A549 (cell line): ENCODE results near the gene CITED4. TPM values are rescaled to one million over a fixed set of nuclear protein-coding genes. Genes with fewer than 3 reads are reported as not detected.

Experiments
- ATAC-seq, 2 experiments: fragments of 200-7000 bp in 1 of 2; fragments of >200 bp in 1 of 2; cut with Nextera tagmentation in 1 of 2; cut with Tn5 transposase in 1 of 2; 3 replicates each; pipeline versions ENCODE4 v1.8.0 to v1.9.1; 2018 to 2020; ENCODE audit warnings: mild to moderate bottlenecking in 1 of 2, moderate library complexity in 1 of 2
- CTCF ChIA-PET: fragments of 300-600 bp; sonication (Branson Sonifier 250); formaldehyde crosslinking; extraction: SDS; loops from one replicate; lab custom pipeline; 2021; ENCODE audit warnings: antibody characterized with exemption, inconsistent platforms; lab: Yijun Ruan, JAX
- POLR2A ChIA-PET: fragments of 350-600 bp; formaldehyde crosslinking; extraction: SDS; loops from one replicate; lab custom pipeline; 2021; ENCODE audit warnings: antibody characterized with exemption, inconsistent platforms; lab: Yijun Ruan, JAX
- DNase-seq, 2 experiments: peaks; one replicate each; pipeline versions ENCODE4 v3.0.0 to v3.0.0-alpha.2; 2011 to 2016; ENCODE audit warnings: low read depth in 1 of 2, low spot score in 1 of 2
- FAIRE-seq: peaks from 2 replicates; lab custom pipeline; 2011; peaks lifted over from hg19 to GRCh38; lab: Jason Lieb, UNC
- H3K27ac ChIP-seq, 2 experiments: fragments of >200 bp; sonication (Bioruptor Twin); formaldehyde crosslinking; 3 replicates each; pipeline ENCODE4 v1.5.1; 2016 to 2017
- H3K4me1 ChIP-seq: fragments of >200 bp; sonication (Bioruptor Twin); formaldehyde crosslinking; 3 replicates; pipeline ENCODE4 v1.6.1; 2016
- H3K4me2 ChIP-seq: fragments of >200 bp; sonication (Bioruptor Twin); formaldehyde crosslinking; 3 replicates; pipeline ENCODE4 v1.6.1; 2016
- H3K4me3 ChIP-seq: fragments of >200 bp; sonication (Bioruptor Twin); formaldehyde crosslinking; 3 replicates; pipeline ENCODE4 v1.5.1; 2016
- H3K9me3 ChIP-seq: fragments of >200 bp; sonication (Bioruptor Twin); formaldehyde crosslinking; 3 replicates; pipeline ENCODE4 v1.6.1; 2016
- BHLHE40 ChIP-seq: IDR thresholded peaks from 2 replicates; pipeline ENCODE4 v1.6.1; 2012; ENCODE audit warnings: low read depth, low read length, inconsistent platforms
- CBX2 ChIP-seq: fragments of 200-600 bp; sonication (generic); IDR thresholded peaks from 2 replicates; pipeline ENCODE4 v1.6.1; 2016; ENCODE audit warnings: low read depth, mild to moderate bottlenecking, borderline replicate concordance
- CBX8 ChIP-seq: fragments of 200-600 bp; sonication (generic); IDR thresholded peaks from 2 replicates; pipeline ENCODE4 v1.6.1; 2016
- CEBPB ChIP-seq, 2 experiments: fragments of >200 bp in 1 of 2; sonication (Bioruptor Twin) in 1 of 2; formaldehyde crosslinking in 1 of 2; IDR thresholded peaks; 2 replicates each; pipeline ENCODE4 v1.6.1; 2012 to 2016
- CHD2 ChIP-seq: fragments of 150-350 bp; IDR thresholded peaks from 2 replicates; pipeline ENCODE4 v1.6.1; 2014; ENCODE audit warnings: low read length; ENCODE audit not compliant: partially characterized antibody
- CHD4 ChIP-seq: fragments of 200-600 bp; sonication (generic); IDR thresholded peaks from 2 replicates; pipeline ENCODE4 v1.6.1; 2016; ENCODE audit warnings: antibody characterized with exemption, mild to moderate bottlenecking, borderline replicate concordance
- CTCF ChIP-seq: fragments of >200 bp; sonication (Bioruptor Twin); formaldehyde crosslinking; IDR thresholded peaks from 3 replicates; pipeline ENCODE4 v1.5.1; 2016
- E2F6 ChIP-seq: IDR thresholded peaks from 2 replicates; pipeline ENCODE4 v1.6.1; 2012; ENCODE audit warnings: low read depth, borderline replicate concordance
- EHF ChIP-seq: fragments of 250-450 bp; sonication (Bioruptor Pico); IDR thresholded peaks from 2 replicates; pipeline ENCODE4 v1.5.0; 2020; ENCODE audit warnings: mild to moderate bottlenecking
- ELK1 ChIP-seq: fragments of 150-350 bp; IDR thresholded peaks from 2 replicates; pipeline ENCODE4 v1.6.1; 2014; ENCODE audit warnings: low read depth, mild to moderate bottlenecking, low read length
- EP300 ChIP-seq, 2 experiments: fragments of >200 bp; sonication (Bioruptor Twin); formaldehyde crosslinking; IDR thresholded peaks; 2 replicates in 1 of 2; 3 replicates in 1 of 2; pipeline ENCODE4 v1.6.1; 2016 to 2017
- FOSL2 ChIP-seq, 2 experiments: fragments of 450-650 bp in 1 of 2; fragments of >200 bp in 1 of 2; sonication (Bioruptor Twin) in 1 of 2; formaldehyde crosslinking; IDR thresholded peaks; 2 replicates each; pipeline versions ENCODE4 v1.5.0 to v1.6.1; 2016 to 2020; ENCODE audit warnings: mild to moderate bottlenecking in 1 of 2, moderate library complexity in 1 of 2
- HEYL ChIP-seq: fragments of 250-450 bp; sonication (Bioruptor Pico); IDR thresholded peaks from 2 replicates; pipeline ENCODE4 v1.8.0; 2021; ENCODE audit warnings: mild to moderate bottlenecking, moderate library complexity
- HOXB5 ChIP-seq: fragments of 250-450 bp; sonication (Bioruptor Pico); IDR thresholded peaks from 2 replicates; pipeline ENCODE4 v1.5.0; 2020; ENCODE audit warnings: mild to moderate bottlenecking, moderate library complexity
- JUN ChIP-seq, 2 experiments: fragments of >200 bp; sonication (Bioruptor Twin); formaldehyde crosslinking; IDR thresholded peaks; 2 replicates in 1 of 2; 3 replicates in 1 of 2; pipeline ENCODE4 v1.6.1; 2016 to 2017
- KDM1A ChIP-seq: fragments of 200-600 bp; sonication (generic); IDR thresholded peaks from 2 replicates; pipeline ENCODE4 v1.6.1; 2016; ENCODE audit warnings: low read depth, mild to moderate bottlenecking
- MAFK ChIP-seq: fragments of 450-650 bp; IDR thresholded peaks from 2 replicates; pipeline ENCODE4 v1.6.1; 2014; ENCODE audit not compliant: partially characterized antibody
- MAX ChIP-seq: IDR thresholded peaks from 2 replicates; pipeline ENCODE4 v1.6.1; 2012
- PHF8 ChIP-seq: fragments of 200-600 bp; sonication (generic); IDR thresholded peaks from 2 replicates; pipeline ENCODE4 v1.6.1; 2016; ENCODE audit warnings: low read depth, mild to moderate bottlenecking, antibody characterized with exemption, moderate library complexity, borderline replicate concordance
- POLR2AphosphoS2 ChIP-seq: conservative IDR thresholded peaks from 2 replicates; pipeline ENCODE4 v1.6.1; 2012; ENCODE audit warnings: low read length, improper control_type of control experiment, inconsistent platforms
- RARB ChIP-seq: fragments of 250-450 bp; sonication (Bioruptor Pico); IDR thresholded peaks from 2 replicates; pipeline ENCODE4 v1.8.0; 2021; ENCODE audit warnings: mild to moderate bottlenecking, moderate library complexity
- RNF2 ChIP-seq: fragments of 200-600 bp; sonication (generic); IDR thresholded peaks from 2 replicates; pipeline ENCODE4 v1.6.1; 2016; ENCODE audit warnings: low read depth, mild to moderate bottlenecking, antibody characterized with exemption, moderate library complexity, borderline replicate concordance
- TFCP2L1 ChIP-seq: fragments of 250-450 bp; sonication (Bioruptor Pico); IDR thresholded peaks from 2 replicates; pipeline ENCODE4 v1.5.0; 2021; ENCODE audit warnings: mild to moderate bottlenecking
- TP53 ChIP-seq: fragments of 250-450 bp; sonication (Bioruptor Pico); IDR thresholded peaks from 2 replicates; pipeline ENCODE4 v1.5.0; 2021; ENCODE audit warnings: mild to moderate bottlenecking, moderate library complexity
- USF2 ChIP-seq: fragments of 450-650 bp; IDR thresholded peaks from 2 replicates; pipeline ENCODE4 v1.6.1; 2014; ENCODE audit warnings: antibody characterized with exemption
- ZC3H11A ChIP-seq: fragments of 450-650 bp; IDR thresholded peaks from 2 replicates; pipeline ENCODE4 v1.6.1; 2014; ENCODE audit warnings: antibody characterized with exemption, mild to moderate bottlenecking
- ZSCAN20 ChIP-seq: fragments of 250-450 bp; sonication (Bioruptor Pico); IDR thresholded peaks from 2 replicates; pipeline ENCODE4 v1.8.0; 2022; ENCODE audit warnings: mild to moderate bottlenecking, moderate library complexity
- WGBS: methylation state at CpG from one replicate; pipeline ENCODE4 v1.1.6; 2017; ENCODE audit errors: missing lambda C conversion rate; 5-methylcytosine and 5-hydroxymethylcytosine counted together
- polyA plus RNA-seq, 4 experiments: library from polyadenylated mRNA; depleted of rRNA in 3 of 4; stranded (reverse); fragments of >200 nt; fragmentation: RNase III in 1 of 4; extraction: RNeasy Plus Mini Kit Qiagen cat#74134 plus additional on column Dnase treatment in 1 of 4; gene quantifications; 2 replicates in 3 of 4; 3 replicates in 1 of 4; pipeline ENCODE4 v1.2.3, GENCODE V29; 2011 to 2017
- TF ChIP-seq, protein P1 (sequence below): IDR thresholded peaks from 2 replicates; pipeline ENCODE4 v1.6.1; 2012

CITED4 gene
- polyA plus RNA-seq, 2 of the 4 experiments (the other 2 are of a cell fraction), result 7.1 to 32.2 TPM

DNA sequence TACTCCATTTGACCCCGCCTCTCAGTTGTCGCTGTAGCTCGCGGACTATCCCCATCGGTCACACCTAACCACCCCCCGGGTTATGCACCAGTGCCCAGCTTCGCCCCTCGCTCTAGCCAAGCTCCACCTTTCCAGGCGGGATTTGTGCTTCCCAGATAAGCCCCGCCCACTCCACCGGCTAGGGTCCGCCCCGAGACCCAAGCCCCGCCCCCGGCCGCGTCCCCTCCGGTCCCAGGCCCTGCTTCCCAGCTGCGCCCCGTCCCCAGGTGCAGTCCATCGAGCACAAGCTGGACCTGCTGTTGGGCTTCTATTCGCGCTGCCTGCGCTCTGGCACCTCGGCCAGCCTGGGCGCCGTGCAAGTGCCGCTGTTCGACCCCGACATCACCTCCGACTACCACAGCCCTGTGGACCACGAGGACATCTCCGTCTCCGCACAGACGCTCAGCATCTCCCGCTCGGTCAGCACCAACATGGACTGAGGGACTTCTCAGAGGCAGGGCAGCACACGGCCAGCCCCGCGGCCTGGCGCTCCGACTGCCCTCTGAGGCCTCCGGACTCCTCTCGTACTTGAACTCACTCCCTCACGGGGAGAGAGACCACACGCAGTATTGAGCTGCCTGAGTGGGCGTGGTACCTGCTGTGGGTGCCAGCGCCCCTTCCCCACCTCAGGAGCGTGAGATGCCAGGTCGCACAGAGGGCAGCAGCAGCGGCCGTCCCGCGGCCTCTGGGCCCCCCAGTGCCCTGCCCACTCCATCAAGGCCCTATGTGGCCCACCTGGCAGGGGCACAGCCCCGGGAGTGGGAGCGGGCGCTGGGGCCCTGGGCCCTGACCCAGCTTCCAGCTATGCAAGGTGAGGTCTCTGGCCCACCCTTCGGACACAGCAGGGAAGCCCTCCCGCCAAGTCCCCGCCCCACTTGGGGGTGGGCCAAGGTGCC lies 23.9 kb downstream of the CITED4 start:
- no peak for ATAC-seq
- no peak for DNase-seq
- H3K27ac ChIP-seq, result no peak overlapping the region
- no peak overlapping the region for H3K4me3 ChIP-seq
- no peaks in the 10 kb centered on the region for H3K4me1 ChIP-seq
- no peak for FAIRE-seq
- H3K9me3 ChIP-seq, result no peaks in the 10 kb centered on the region
- no peak for TF ChIP-seq CEBPB (IDR thresholded peaks at IDR 0.05)
- no peak for TF ChIP-seq TFCP2L1
- TF ChIP-seq HOXB5 (CRISPR knock-in tag), result no peak
- TF ChIP-seq ELK1, result no peak
- no peak for TF ChIP-seq BHLHE40
- no peak for TF ChIP-seq EP300 (IDR thresholded peaks at IDR 0.05)
- TF ChIP-seq CBX8, result no peak
- no peak for TF ChIP-seq ZSCAN20 (CRISPR knock-in tag)
- no peak for TF ChIP-seq EHF (CRISPR knock-in tag)
- no peak for TF ChIP-seq POLR2AphosphoS2
- TF ChIP-seq CHD4, result no peak
- no peak for TF ChIP-seq ZC3H11A
- no peak for TF ChIP-seq CBX2
- no peak for TF ChIP-seq KDM1A
- TF ChIP-seq TP53, result no peak
- TF ChIP-seq USF2, result no peak
- TF ChIP-seq, protein P1, sequence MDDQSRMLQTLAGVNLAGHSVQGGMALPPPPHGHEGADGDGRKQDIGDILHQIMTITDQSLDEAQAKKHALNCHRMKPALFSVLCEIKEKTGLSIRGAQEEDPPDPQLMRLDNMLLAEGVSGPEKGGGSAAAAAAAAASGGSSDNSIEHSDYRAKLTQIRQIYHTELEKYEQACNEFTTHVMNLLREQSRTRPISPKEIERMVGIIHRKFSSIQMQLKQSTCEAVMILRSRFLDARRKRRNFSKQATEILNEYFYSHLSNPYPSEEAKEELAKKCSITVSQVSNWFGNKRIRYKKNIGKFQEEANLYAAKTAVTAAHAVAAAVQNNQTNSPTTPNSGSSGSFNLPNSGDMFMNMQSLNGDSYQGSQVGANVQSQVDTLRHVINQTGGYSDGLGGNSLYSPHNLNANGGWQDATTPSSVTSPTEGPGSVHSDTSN, result no peak
- TF ChIP-seq, all 56 proteins: peak for 0
- CTCF ChIA-PET, result interaction anchor here (0.8 to 1.3 kb wide), 3 partner anchors 9 to 111 kb away, joined by 3 to 4 read pairs (median 3); no protein-coding TSS in a partner anchor
- H3K4me2 ChIP-seq, result no peak overlapping the region
- POLR2A ChIA-PET, result no interaction called here
- 96% methylated on average over 28 of the region's 60 CpGs for WGBS

DNA sequence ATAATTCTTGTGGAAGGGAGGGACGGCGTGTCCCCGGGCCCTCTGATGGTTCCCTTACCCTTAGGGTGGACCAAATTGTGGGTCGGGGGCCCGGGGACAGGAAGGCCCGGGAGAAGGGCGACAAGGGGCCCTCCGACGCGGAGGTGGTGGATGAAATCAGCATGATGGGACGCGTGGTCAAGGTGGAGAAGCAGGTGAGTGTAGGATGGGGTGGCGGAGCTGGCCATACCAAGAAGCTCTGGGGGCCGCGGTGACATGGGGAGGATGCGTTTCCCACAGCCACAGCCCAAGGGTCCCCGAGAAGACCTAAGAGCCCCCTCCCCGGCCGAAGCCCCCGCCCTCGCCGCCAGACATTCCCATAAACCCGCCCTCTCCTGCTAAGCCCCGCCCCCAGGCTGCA lies 24.6 kb downstream of the CITED4 start:
- CTCF ChIA-PET, result interaction anchor here (0.6 to 2.4 kb wide), 4 partner anchors 10 to 115 kb away, joined by 3 to 5 read pairs (median 4); no protein-coding TSS in a partner anchor
- POLR2A ChIA-PET, result no interaction called here
- FAIRE-seq, result no peak

GRCh38 chr1:40836283-40836682 lies 25.9 kb downstream of the CITED4 start:
- POLR2A ChIA-PET, result no interaction called here
- H3K27ac ChIP-seq, result no peak overlapping the region
- 59% methylated on average over 4 of the region's 4 CpGs for WGBS
- CTCF ChIA-PET, result interaction anchor here (1.6 to 2.4 kb wide), 2 partner anchors 113 to 116 kb away, joined by 3 to 5 read pairs; no protein-coding TSS in a partner anchor
- DNase-seq (no peak), ATAC-seq (no peak)
- TF ChIP-seq HEYL (CRISPR knock-in tag) (no peak), POLR2AphosphoS2 (no peak), MAX (no peak), BHLHE40 (no peak), CEBPB (IDR thresholded peaks at IDR 0.05) (no peak), E2F6 (no peak), CTCF (no peak), MAFK (no peak), CHD2 (no peak), PHF8 (no peak)
- TF ChIP-seq, all 56 proteins: peak for 0
- Histone ChIP-seq H3K9me3 (no peaks in the 10 kb centered on the region), H3K4me3 (no peak overlapping the region), H3K4me2 (no peak overlapping the region), H3K4me1 (no peaks in the 10 kb centered on the region)
- no peak for FAIRE-seq

More for the DNA sequence above, 24.6 kb downstream of the CITED4 start:
- WGBS, result 89% methylated on average over 15 of the region's 24 CpGs
- Histone ChIP-seq H3K27ac (no peak overlapping the region), H3K4me2 (no peak overlapping the region), H3K4me3 (no peak overlapping the region), H3K9me3 (no peaks in the 10 kb centered on the region), H3K4me1 (no peaks in the 10 kb centered on the region)
- no peak for ATAC-seq
- DNase-seq, result no peak
- TF ChIP-seq JUN (IDR thresholded peaks at IDR 0.05) (no peak), ZSCAN20 (CRISPR knock-in tag) (no peak), RNF2 (no peak), RARB (CRISPR knock-in tag) (no peak), EP300 (IDR thresholded peaks at IDR 0.05) (no peak), FOSL2 (IDR thresholded peaks at IDR 0.05) (no peak), FOSL2 (CRISPR knock-in tag; IDR thresholded peaks at IDR 0.05) (no peak)
